PC-9 (cell line): ENCODE measurements around the gene AUTS2.

ENCODE experiments used
- EZH2 ChIP-seq: fragments of 200-600 bp; sonication (generic); IDR thresholded peaks from 2 replicates; pipeline ENCODE4 v1.8.0; 2017; ENCODE audit warnings: antibody characterized with exemption, low read depth
- TF ChIP-seq, protein P1 (sequence below): fragments of 200-600 bp; sonication (generic); conservative IDR thresholded peaks from 2 replicates; pipeline ENCODE4 v1.6.1; 2017; ENCODE audit warnings: mixed run types, antibody characterized with exemption, mild to moderate bottlenecking, moderate library complexity

DNA sequence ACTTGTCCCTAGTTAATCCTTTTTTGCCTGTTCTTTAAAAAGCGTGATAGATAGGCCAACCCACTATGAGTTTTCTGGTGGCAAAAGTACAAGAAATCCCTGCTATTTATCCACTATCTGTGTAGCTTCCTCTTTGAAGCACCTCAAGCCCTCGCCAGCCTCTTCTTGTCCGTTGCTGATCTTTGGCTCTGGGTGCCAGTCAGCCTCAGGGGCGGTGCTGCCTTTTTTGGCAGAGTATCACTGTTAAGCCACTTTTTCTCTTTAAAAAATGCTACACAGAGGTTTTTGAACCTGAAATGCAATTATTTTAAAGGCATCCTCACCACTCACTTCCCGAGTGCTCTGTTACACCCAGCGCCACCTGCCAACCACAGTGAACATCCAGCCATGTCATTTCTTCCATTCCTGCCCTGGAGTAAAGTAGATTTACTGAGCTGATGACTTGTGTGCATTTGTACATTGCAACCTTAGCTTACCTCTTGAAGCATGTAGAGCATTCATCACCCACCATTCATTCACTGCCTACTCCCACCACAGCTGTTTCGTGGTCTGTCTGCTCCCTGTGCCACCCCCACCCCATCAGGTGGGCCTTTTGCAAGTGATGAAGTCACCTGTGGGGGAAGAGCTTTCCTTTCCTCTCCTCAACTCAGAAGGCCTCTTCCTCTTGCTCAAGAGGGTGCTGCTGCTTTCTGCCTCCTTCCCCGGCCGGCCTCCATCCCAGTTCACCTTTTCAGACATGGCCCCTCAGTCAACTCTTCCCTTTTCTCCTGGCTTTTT lies 1119.5 kb downstream of the AUTS2 start:
- TF ChIP-seq, protein P1, sequence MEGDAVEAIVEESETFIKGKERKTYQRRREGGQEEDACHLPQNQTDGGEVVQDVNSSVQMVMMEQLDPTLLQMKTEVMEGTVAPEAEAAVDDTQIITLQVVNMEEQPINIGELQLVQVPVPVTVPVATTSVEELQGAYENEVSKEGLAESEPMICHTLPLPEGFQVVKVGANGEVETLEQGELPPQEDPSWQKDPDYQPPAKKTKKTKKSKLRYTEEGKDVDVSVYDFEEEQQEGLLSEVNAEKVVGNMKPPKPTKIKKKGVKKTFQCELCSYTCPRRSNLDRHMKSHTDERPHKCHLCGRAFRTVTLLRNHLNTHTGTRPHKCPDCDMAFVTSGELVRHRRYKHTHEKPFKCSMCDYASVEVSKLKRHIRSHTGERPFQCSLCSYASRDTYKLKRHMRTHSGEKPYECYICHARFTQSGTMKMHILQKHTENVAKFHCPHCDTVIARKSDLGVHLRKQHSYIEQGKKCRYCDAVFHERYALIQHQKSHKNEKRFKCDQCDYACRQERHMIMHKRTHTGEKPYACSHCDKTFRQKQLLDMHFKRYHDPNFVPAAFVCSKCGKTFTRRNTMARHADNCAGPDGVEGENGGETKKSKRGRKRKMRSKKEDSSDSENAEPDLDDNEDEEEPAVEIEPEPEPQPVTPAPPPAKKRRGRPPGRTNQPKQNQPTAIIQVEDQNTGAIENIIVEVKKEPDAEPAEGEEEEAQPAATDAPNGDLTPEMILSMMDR, result no peak
- TF ChIP-seq EZH2, result no peak
